Left lung (tissue), 10 donors: ENCODE results near the gene RPUSD3. TPM values are rescaled to one million over a fixed set of nuclear protein-coding genes. Genes with fewer than 3 reads are reported as not detected.

ENCODE experiments used
- ATAC-seq: fragments of 200-7000 bp; cut with Tn5 transposase; one replicate; pipeline ENCODE4 v1.9.1; 2020; ENCODE audit warnings: moderate library complexity
- DNase-seq, 4 donors: peaks; one replicate each; pipeline ENCODE4 v3.0.0-alpha.2; 2013 to 2020
- H3K27ac ChIP-seq, 2 donors: fragments of 200-600 bp; sonication (generic) in 1 of 2; one replicate each; pipeline versions ENCODE4 v1.5.0 to v1.8.0; 2020 to 2021
- H3K27me3 ChIP-seq, 2 donors: fragments of 200-600 bp; sonication (generic) in 1 of 2; one replicate each; pipeline versions ENCODE4 v1.5.0 to v1.8.0; 2020 to 2021
- H3K36me3 ChIP-seq, 2 donors: fragments of 200-600 bp; sonication (generic) in 1 of 2; one replicate each; pipeline versions ENCODE4 v1.5.0 to v1.8.0; 2020 to 2021
- H3K4me1 ChIP-seq, 2 donors: fragments of 200-600 bp; one replicate each; pipeline ENCODE4 v1.8.0; 2021
- H3K4me3 ChIP-seq, 2 donors: fragments of 200-600 bp; sonication (generic) in 1 of 2; one replicate each; pipeline versions ENCODE4 v1.5.0 to v1.8.0; 2020 to 2021; ENCODE audit warnings: mild to moderate bottlenecking in 1 of 2
- H3K9me3 ChIP-seq, 2 donors: fragments of 200-600 bp; sonication (generic) in 1 of 2; one replicate each; pipeline versions ENCODE4 v1.5.0 to v1.8.0; 2020 to 2021
- CTCF ChIP-seq, 2 donors: fragments of 200-600 bp; sonication (generic) in 1 of 2; IDR thresholded peaks; one replicate each; pipeline versions ENCODE4 v1.5.0 to v1.8.0; 2021; ENCODE audit warnings: antibody characterized with exemption in 2 of 2
- intact Hi-C, 2 donors: fragments of 100-400 bp; cut with DNase I; formaldehyde crosslinking; loops; one replicate each; pipeline versions ENCODE4 v1.11.2 to v1.14.2; 2022
- polyA plus RNA-seq, 6 donors: library from polyadenylated mRNA; unstranded; fragments of 120-200 nt; gene quantifications; one replicate each; pipeline ENCODE4 v1.2.1, GENCODE V29; 2013; ENCODE audit not compliant: insufficient read length in 6 of 6
- total RNA-seq, 2 donors: library from RNA; stranded (reverse); fragmentation: NEBNext Ultra II Directional; extraction: Animal tissue kit (Norgen Biotek cat#: 25700); gene quantifications; one replicate each; pipeline ENCODE4 v1.2.1, GENCODE V29; 2021
- donor health status: DM: no; HTN: yes; CAD: no.
- donor health status: DM: no; HTN: no; CAD: no.

The RPUSD3 gene
- total and polyA plus RNA-seq, 8 donors: 29.6 to 43.1 (median 36.2) TPM

- ATAC-seq (no peak), DNase-seq (no peak)
- no peak overlapping the region for H3K4me3 ChIP-seq
- intact Hi-C loops: no loop called here
- H3K36me3 ChIP-seq: peaks cover 9 to 97% of the 10 kb centered on the region in 2 donors
- no peak overlapping the region for H3K27ac ChIP-seq
- no peak for TF ChIP-seq CTCF (IDR thresholded peaks at IDR 0.05)
- H3K4me1 ChIP-seq: peaks cover 0 to 10% of the 10 kb centered on the region in 2 donors
- no peaks in the 10 kb centered on the region for H3K9me3 ChIP-seq
- no peaks in the 10 kb centered on the region for H3K27me3 ChIP-seq
Observed at GRCh38 chr3:9800529-9800928, 43.3 kb downstream of the RPUSD3 start.

GRCh38 chr3:9797196-9797945 is 46.4 kb downstream of the RPUSD3 start:
- Histone ChIP-seq H3K4me3 (no peak overlapping the region), H3K9me3 (no peaks in the 10 kb centered on the region), H3K36me3 (peaks cover 9 to 75% of the 10 kb centered on the region in 2 donors), H3K27ac (no peak overlapping the region), H3K27me3 (no peaks in the 10 kb centered on the region), H3K4me1 (peaks cover 13 to 32% of the 10 kb centered on the region in 2 donors)
- no peak for TF ChIP-seq CTCF (IDR thresholded peaks at IDR 0.05)
- DNase-seq: no peak
- intact Hi-C loops: no loop called here
- no peak for ATAC-seq

- no peak for ATAC-seq
- Histone ChIP-seq H3K36me3 (peaks cover 0 to 60% of the 10 kb centered on the region in 2 donors), H3K4me3 (peak overlapping the region in 1 of 2 donors; percentile 7), H3K9me3 (no peaks in the 10 kb centered on the region), H3K4me1 (peaks cover 17 to 50% of the 10 kb centered on the region in 2 donors), H3K27ac (peak overlapping the region in 1 of 2 donors; percentile 98), H3K27me3 (no peaks in the 10 kb centered on the region)
- intact Hi-C loops: no loop called here
- DNase-seq: no peak
- TF ChIP-seq CTCF (IDR thresholded peaks at IDR 0.05): no peak
Observed at GRCh38 chr3:9795207-9795606, 48.6 kb downstream of the RPUSD3 start.

- H3K4me1 ChIP-seq: peaks cover 17 to 51% of the 10 kb centered on the region in 2 donors
- ATAC-seq (no peak), DNase-seq (no peak)
- H3K27ac ChIP-seq: peak overlapping the region in 1 of 2 donors; percentile 98
- TF ChIP-seq CTCF (IDR thresholded peaks at IDR 0.05): no peak
- H3K4me3 ChIP-seq: peak overlapping the region in 1 of 2 donors; percentile 99
- no peaks in the 10 kb centered on the region for H3K27me3 ChIP-seq
- intact Hi-C loops: no loop called here
- no peaks in the 10 kb centered on the region for H3K9me3 ChIP-seq
- peaks cover 0 to 60% of the 10 kb centered on the region in 2 donors for H3K36me3 ChIP-seq
Observed at GRCh38 chr3:9794400-9794799, 49.4 kb downstream of the RPUSD3 start.

GRCh38 chr3:9793161-9793781 is 50.5 kb downstream of the RPUSD3 start:
- intact Hi-C loops: no loop called here
- peaks cover 17 to 51% of the 10 kb centered on the region in 2 donors for H3K4me1 ChIP-seq
- H3K9me3 ChIP-seq: no peaks in the 10 kb centered on the region
- H3K27ac ChIP-seq: peak overlapping the region; percentile 89 to 98
- no peaks in the 10 kb centered on the region for H3K27me3 ChIP-seq
- H3K4me3 ChIP-seq: peak overlapping the region; percentile 85 to 99
- peak in 1 of 4 donors; percentile 58 for DNase-seq
- TF ChIP-seq CTCF (IDR thresholded peaks at IDR 0.05): peak in 1 of 2 donors; percentile 16
- peaks cover 0 to 60% of the 10 kb centered on the region in 2 donors for H3K36me3 ChIP-seq
- peak; percentile 20 for ATAC-seq
